ENCODE measurements around the gene TBX22.
"Not testable (repeated sequence)": the region's sequence is repeated elsewhere in the genome, so short reads cannot be mapped to it uniquely, and the experiment has no call there.

Gene TBX22

GRCh38 chrX:80014141-80014940 is at the start of gene TBX22:
Gene TBX22 (plus strand): TSS chrX:80014753. CDS start chrX:80022270, 7,517 bp downstream.
- Mint-ChIP-seq H3K4me3 (no peak within 1 kb of the TSS), H3K4me1 (ENCODE audit: low read depth) (no peaks in the 10 kb centered on the region), H3K36me3 (ENCODE audit: low read depth) (no peaks in the 10 kb centered on the region), H3K9me3 (peaks cover 3% of the 10 kb centered on the region), H3K27ac (no peak within 1 kb of the TSS), H3K27me3 (no peaks in the 10 kb centered on the region)

- Mint-ChIP-seq H3K27ac (no peak overlapping the region), H3K4me3 (no peak overlapping the region), H3K27me3 (no peaks in the 10 kb centered on the region), H3K9me3 (peaks cover 11% of the 10 kb centered on the region), H3K4me1 (ENCODE audit: low read depth) (no peaks in the 10 kb centered on the region), H3K36me3 (ENCODE audit: low read depth) (no peaks in the 10 kb centered on the region)
These were observed 38.9 kb upstream of the TBX22 start for GRCh38 chrX:79975605-79976004.

DNA sequence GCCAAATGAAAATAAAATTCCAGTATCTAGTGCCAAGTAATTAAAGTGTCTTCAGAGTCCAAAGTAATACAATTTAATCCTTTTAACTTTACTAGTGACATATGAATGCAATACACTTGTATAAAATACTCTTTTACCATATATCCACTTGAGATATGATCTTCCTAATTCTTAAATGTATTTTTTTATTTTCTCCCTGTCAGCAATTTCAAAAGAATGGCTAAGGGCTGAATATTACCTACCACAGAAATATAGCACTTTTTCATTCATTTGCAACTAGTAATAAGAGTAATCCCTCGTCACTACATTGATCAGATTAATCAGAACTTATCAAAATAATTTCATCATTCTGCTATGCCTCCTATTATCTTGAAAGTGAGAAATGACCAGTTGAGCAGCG is 10.1 kb upstream of the TBX22 start:
- H3K4me3 Mint-ChIP-seq: no peak overlapping the region

GRCh38 chrX:80011522-80011921 is 3.0 kb upstream of the TBX22 start:
- Mint-ChIP-seq H3K36me3 (ENCODE audit: low read depth) (no peaks in the 10 kb centered on the region), H3K4me3 (no peak overlapping the region), H3K9me3 (peaks cover 3% of the 10 kb centered on the region), H3K27me3 (no peaks in the 10 kb centered on the region), H3K27ac (no peak overlapping the region), H3K4me1 (ENCODE audit: low read depth) (no peaks in the 10 kb centered on the region)

More for the DNA sequence above, 10.1 kb upstream of the TBX22 start:
- Mint-ChIP-seq H3K27ac (no peak overlapping the region), H3K4me1 (ENCODE audit: low read depth) (no peaks in the 10 kb centered on the region), H3K27me3 (no peaks in the 10 kb centered on the region), H3K9me3 (no peaks in the 10 kb centered on the region), H3K36me3 (ENCODE audit: low read depth) (no peaks in the 10 kb centered on the region)

- Mint-ChIP-seq H3K9me3 (peaks cover 3% of the 10 kb centered on the region), H3K4me1 (ENCODE audit: low read depth) (no peaks in the 10 kb centered on the region), H3K27ac (no peak overlapping the region), H3K4me3 (no peak overlapping the region), H3K36me3 (ENCODE audit: low read depth) (no peaks in the 10 kb centered on the region), H3K27me3 (no peaks in the 10 kb centered on the region)
These were observed 1.6 kb downstream of the TBX22 start for GRCh38 chrX:80016182-80016581.

DNA sequence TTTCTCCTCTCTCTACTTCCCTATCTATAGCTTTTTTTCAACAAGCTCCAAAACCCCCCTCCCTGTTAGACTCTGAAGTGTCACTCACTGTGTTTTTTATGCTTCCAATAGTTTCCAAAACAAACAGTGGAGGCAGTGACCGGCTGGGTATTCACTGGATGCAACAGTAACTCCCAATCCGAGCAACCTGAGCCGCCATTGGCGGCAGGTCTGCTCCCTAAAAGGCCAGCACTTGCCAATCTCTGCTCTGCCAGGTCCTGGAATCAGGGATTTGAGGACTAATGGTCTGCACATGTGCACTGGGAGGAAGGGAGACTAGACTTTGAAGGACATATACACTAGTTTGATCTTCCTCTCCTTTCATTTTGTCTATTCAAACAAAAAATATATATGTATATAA is 7.1 kb downstream of the TBX22 start:
- H3K36me3 Mint-ChIP-seq (ENCODE audit: low read depth): no peaks in the 10 kb centered on the region
- H3K4me3 Mint-ChIP-seq: no peak overlapping the region
- H3K9me3 Mint-ChIP-seq: no peaks in the 10 kb centered on the region
- H3K27ac Mint-ChIP-seq: no peak overlapping the region
- peaks cover 6% of the 10 kb centered on the region for H3K27me3 Mint-ChIP-seq
- H3K4me1 Mint-ChIP-seq (ENCODE audit: low read depth): no peaks in the 10 kb centered on the region

GRCh38 chrX:80022363-80023031 is 7.9 kb downstream of the TBX22 start:
- H3K36me3 Mint-ChIP-seq (ENCODE audit: low read depth): no peaks in the 10 kb centered on the region
- H3K27me3 Mint-ChIP-seq: peaks cover 6% of the 10 kb centered on the region

DNA sequence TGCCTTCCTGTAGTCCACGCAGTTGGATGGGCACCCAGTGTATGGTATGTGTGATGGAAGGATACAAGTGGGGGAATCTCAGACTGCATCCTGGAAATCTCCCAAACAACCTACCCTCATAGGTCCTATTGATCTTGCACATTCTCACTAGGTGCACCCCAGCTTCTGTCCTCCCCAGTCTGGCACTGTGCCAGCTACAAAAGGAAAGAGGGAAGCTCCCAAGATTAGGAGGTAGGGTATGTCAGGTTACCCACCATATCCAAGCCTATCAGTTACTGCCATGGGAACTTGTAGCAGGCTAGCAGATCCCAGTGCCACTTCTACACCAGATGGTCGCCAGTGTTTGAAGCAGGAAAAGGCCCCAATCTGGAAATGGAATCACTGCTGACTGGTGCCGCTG is 11.6 kb downstream of the TBX22 start:
- Mint-ChIP-seq H3K27me3 (peaks cover 6% of the 10 kb centered on the region), H3K4me3 (no peak overlapping the region), H3K9me3 (no peaks in the 10 kb centered on the region), H3K36me3 (ENCODE audit: low read depth) (no peaks in the 10 kb centered on the region), H3K27ac (no peak overlapping the region), H3K4me1 (ENCODE audit: low read depth) (no peaks in the 10 kb centered on the region)

More at GRCh38 chrX:80022363-80023031, 7.9 kb downstream of the TBX22 start:
- Mint-ChIP-seq H3K4me1 (ENCODE audit: low read depth) (no peaks in the 10 kb centered on the region), H3K4me3 (no peak overlapping the region), H3K27ac (no peak overlapping the region), H3K9me3 (no peaks in the 10 kb centered on the region)

DNA sequence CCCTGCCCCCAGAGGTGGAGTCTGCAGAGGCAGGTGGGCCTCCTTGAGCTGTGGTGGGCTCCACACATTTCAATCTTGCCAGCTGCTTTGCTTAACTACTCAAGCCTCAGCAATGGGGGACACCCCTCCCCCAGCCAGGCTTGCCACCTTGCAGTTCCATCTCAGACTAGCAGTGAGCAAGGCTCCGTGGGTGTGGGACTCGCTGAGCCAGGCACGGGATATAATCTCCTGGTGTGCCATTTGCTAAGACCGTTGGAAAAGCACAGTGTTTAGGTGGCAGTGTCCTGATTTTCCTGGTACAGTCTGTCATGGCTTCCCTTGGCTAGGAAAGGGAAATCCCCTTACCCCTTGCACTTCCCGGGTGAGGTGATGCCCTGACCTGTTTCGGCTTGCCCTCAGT is 51.6 kb downstream of the TBX22 start:
- not testable (repeated sequence) for H3K36me3 Mint-ChIP-seq (ENCODE audit: low read depth); H3K4me1 Mint-ChIP-seq (ENCODE audit: low read depth); H3K27ac Mint-ChIP-seq; H3K4me3 Mint-ChIP-seq; H3K9me3 Mint-ChIP-seq; H3K27me3 Mint-ChIP-seq

- not testable (repeated sequence) for H3K36me3 Mint-ChIP-seq (ENCODE audit: low read depth); H3K27me3 Mint-ChIP-seq; H3K27ac Mint-ChIP-seq; H3K9me3 Mint-ChIP-seq; H3K4me1 Mint-ChIP-seq (ENCODE audit: low read depth); H3K4me3 Mint-ChIP-seq
These were observed 61.1 kb downstream of the TBX22 start for GRCh38 chrX:80075625-80076024.

All from stimulated activated naive CD8-positive, alpha-beta T cell treated with anti-CD3 and anti-CD28 coated beads, Interleukin-15, Interleukin-2, amounts not matched to agents 100 ng/mL and 50 ng/mL, for 24 hours (primary cell).